Astrocyte (in vitro differentiated cells and primary cell): ENCODE measurements around the gene FRMD4A. TPM values are rescaled to one million over a fixed set of nuclear protein-coding genes. Genes with fewer than 3 reads are reported as not detected.

ENCODE experiments used
- DNase-seq: peaks from one replicate; pipeline ENCODE4 v3.0.0-alpha.2; 2010; ENCODE audit warnings: low read depth
- FAIRE-seq: peaks from 2 replicates; lab custom pipeline; 2011; peaks lifted over from hg19 to GRCh38; lab: Jason Lieb, UNC
- H2AFZ ChIP-seq: 2 replicates; pipeline ENCODE4 v1.6.0; 2012; ENCODE audit warnings: low read depth, low read length, inconsistent platforms
- H3K27ac ChIP-seq: 2 replicates; pipeline ENCODE4 v1.5.1; 2011; ENCODE audit warnings: low read depth, low read length, inconsistent platforms
- H3K27me3 ChIP-seq: 2 replicates; pipeline ENCODE4 v1.6.0; 2011; ENCODE audit warnings: low read length, inconsistent platforms; ENCODE audit not compliant: insufficient read depth
- H3K36me3 ChIP-seq: 2 replicates; pipeline ENCODE4 v1.5.1; 2011; ENCODE audit warnings: low read length, inconsistent platforms; ENCODE audit not compliant: insufficient read depth
- H3K4me1 ChIP-seq: 2 replicates; pipeline ENCODE4 v1.5.1; 2011; ENCODE audit warnings: low read length, inconsistent platforms; ENCODE audit not compliant: insufficient read depth
- H3K4me2 ChIP-seq: 2 replicates; pipeline ENCODE4 v1.6.0; 2012; ENCODE audit warnings: low read length, inconsistent platforms
- H3K4me3 ChIP-seq: 2 replicates; pipeline ENCODE4 v1.5.1; 2011; ENCODE audit warnings: low read depth, mild to moderate bottlenecking, low read length, inconsistent platforms; ENCODE audit not compliant: insufficient read depth
- H3K79me2 ChIP-seq: 2 replicates; pipeline ENCODE4 v1.6.0; 2012; ENCODE audit warnings: mild to moderate bottlenecking, low read length, inconsistent platforms; ENCODE audit not compliant: insufficient read depth
- H3K9ac ChIP-seq: 2 replicates; pipeline ENCODE4 v1.6.0; 2012; ENCODE audit warnings: mild to moderate bottlenecking, low read length, inconsistent platforms
- H3K9me3 ChIP-seq: 2 replicates; pipeline ENCODE4 v1.5.1; 2012; ENCODE audit warnings: low read depth, mild to moderate bottlenecking, low read length, inconsistent platforms; ENCODE audit not compliant: insufficient read depth
- H4K20me1 ChIP-seq: 2 replicates; pipeline ENCODE4 v1.6.0; 2012; ENCODE audit warnings: low read length, inconsistent platforms; ENCODE audit not compliant: insufficient read depth
- H3K27ac Mint-ChIP-seq: one replicate; pipeline ENCODE4 v1.8.0; 2021; ENCODE audit warnings: mild to moderate bottlenecking, mixed read lengths; ENCODE audit not compliant: unreplicated experiment
- H3K27me3 Mint-ChIP-seq: one replicate; pipeline ENCODE4 v1.8.0; 2021; ENCODE audit warnings: low read depth, mixed read lengths; ENCODE audit not compliant: unreplicated experiment
- H3K36me3 Mint-ChIP-seq: one replicate; pipeline ENCODE4 v1.8.0; 2021; ENCODE audit warnings: low read depth, mixed read lengths; ENCODE audit not compliant: unreplicated experiment
- H3K4me1 Mint-ChIP-seq: one replicate; pipeline ENCODE4 v1.8.0; 2021; ENCODE audit warnings: low read depth, mixed read lengths; ENCODE audit not compliant: unreplicated experiment
- H3K4me3 Mint-ChIP-seq: one replicate; pipeline ENCODE4 v1.8.0; 2021; ENCODE audit warnings: mild to moderate bottlenecking, moderate library complexity, mixed read lengths; ENCODE audit not compliant: unreplicated experiment
- H3K9me3 Mint-ChIP-seq: one replicate; pipeline ENCODE4 v1.8.0; 2021; ENCODE audit warnings: mild to moderate bottlenecking, mixed read lengths; ENCODE audit not compliant: unreplicated experiment
- CTCF ChIP-seq: IDR thresholded peaks from 2 replicates; pipeline ENCODE4 v1.5.1; 2011; ENCODE audit warnings: low read depth, mild to moderate bottlenecking, inconsistent platforms, low read length, moderate library complexity; ENCODE audit not compliant: insufficient read depth
- EZH2 ChIP-seq: IDR thresholded peaks from 2 replicates; pipeline ENCODE4 v1.6.1; 2012; ENCODE audit warnings: mild to moderate bottlenecking, low read length, inconsistent platforms; ENCODE audit not compliant: insufficient read depth
- total RNA-seq: library from RNA; stranded (reverse); gene quantifications from 2 replicates; pipeline ENCODE4 v1.2.1, GENCODE V29; 2021

FRMD4A gene
- total RNA-seq, 1 donor from 2014 or later: 82.5 TPM

GRCh38 chr10:13648425-13648824 is 682.3 kb downstream of the FRMD4A start:
- Histone ChIP-seq H3K27me3 (no peaks in the 10 kb centered on the region), H3K4me3 (no peak overlapping the region), H3K9me3 (no peaks in the 10 kb centered on the region), H3K79me2 (peaks cover 5% of the 10 kb centered on the region), H3K4me2 (no peak overlapping the region), H4K20me1 (peaks cover 68% of the 10 kb centered on the region), H3K36me3 (peaks cover 83% of the 10 kb centered on the region), H3K9ac (no peak overlapping the region), H3K27ac (no peak overlapping the region), H2AFZ (no peak overlapping the region), H3K4me1 (no peaks in the 10 kb centered on the region)
- Mint-ChIP-seq H3K9me3 (peaks cover 4% of the 10 kb centered on the region), H3K4me1 (peaks cover 26% of the 10 kb centered on the region), H3K4me3 (no peak overlapping the region), H3K27ac (no peak overlapping the region), H3K27me3 (no peaks in the 10 kb centered on the region), H3K36me3 (peaks cover 39% of the 10 kb centered on the region)
- DNase-seq: no peak
- TF ChIP-seq CTCF: no peak
- TF ChIP-seq EZH2: no peak
- FAIRE-seq: no peak

- no peak overlapping the region for H3K4me3 ChIP-seq
- no peak overlapping the region for H2AFZ ChIP-seq
- Mint-ChIP-seq H3K36me3 (peaks cover 62% of the 10 kb centered on the region), H3K4me1 (peaks cover 5% of the 10 kb centered on the region), H3K27me3 (no peaks in the 10 kb centered on the region), H3K4me3 (no peak overlapping the region), H3K27ac (no peak overlapping the region), H3K9me3 (peaks cover 21% of the 10 kb centered on the region)
- no peak for TF ChIP-seq EZH2
- no peak for TF ChIP-seq CTCF
- peaks cover 37% of the 10 kb centered on the region for H4K20me1 ChIP-seq
- H3K9me3 ChIP-seq: no peaks in the 10 kb centered on the region
- peaks cover 52% of the 10 kb centered on the region for H3K36me3 ChIP-seq
- H3K4me2 ChIP-seq: no peak overlapping the region
- DNase-seq (no peak), FAIRE-seq (no peak)
- H3K4me1 ChIP-seq: no peaks in the 10 kb centered on the region
- no peak overlapping the region for H3K9ac ChIP-seq
- no peaks in the 10 kb centered on the region for H3K79me2 ChIP-seq
- H3K27me3 ChIP-seq: no peaks in the 10 kb centered on the region
- H3K27ac ChIP-seq: no peak overlapping the region
Observed at GRCh38 chr10:13644866-13645265, 685.9 kb downstream of the FRMD4A start.

GRCh38 chr10:13643016-13643415 is 687.7 kb downstream of the FRMD4A start:
- Mint-ChIP-seq H3K4me1 (peaks cover under 1% of the 10 kb centered on the region), H3K4me3 (no peak overlapping the region), H3K27me3 (no peaks in the 10 kb centered on the region), H3K36me3 (peaks cover 62% of the 10 kb centered on the region), H3K9me3 (peaks cover 21% of the 10 kb centered on the region), H3K27ac (no peak overlapping the region)
- Histone ChIP-seq H3K79me2 (no peaks in the 10 kb centered on the region), H3K27me3 (no peaks in the 10 kb centered on the region), H3K4me1 (peaks cover under 1% of the 10 kb centered on the region), H3K9ac (no peak overlapping the region), H3K36me3 (peaks cover 35% of the 10 kb centered on the region), H2AFZ (no peak overlapping the region), H4K20me1 (peaks cover 19% of the 10 kb centered on the region), H3K4me3 (no peak overlapping the region), H3K9me3 (no peaks in the 10 kb centered on the region), H3K4me2 (no peak overlapping the region), H3K27ac (no peak overlapping the region)
- TF ChIP-seq CTCF: no peak
- FAIRE-seq (no peak), DNase-seq (no peak)
